ENCODE measurements around the gene PAFAH1B1.

The PAFAH1B1 gene

GRCh38 chr17:2563543-2563942 lies 29.9 kb upstream of the PAFAH1B1 start:
- no peak for DNase-seq (ENCODE audit: low read depth in 1 of 2, low spot score in 1 of 2)
- Histone ChIP-seq H3K4me3 (replicated peaks; ENCODE audit: insufficient read depth, low read length) (no peak overlapping the region), H3K27me3 (ENCODE audit: insufficient read depth, poor library complexity, severe bottlenecking) (no peaks in the 10 kb centered on the region), H3K27ac (replicated peaks) (no peak overlapping the region)
- TF ChIP-seq GABPA (IDR thresholded peaks at IDR 0.05; ENCODE audit: low read depth) (no peak), REST (IDR thresholded peaks at IDR 0.05; ENCODE audit: insufficient replicate concordance, low read depth) (no peak), POLR2AphosphoS5 (IDR thresholded peaks at IDR 0.05; ENCODE audit: low read depth) (no peak), SPI1 (IDR thresholded peaks at IDR 0.05; ENCODE audit: borderline replicate concordance, low read depth) (no peak)
- TF ChIP-seq, protein P1, sequence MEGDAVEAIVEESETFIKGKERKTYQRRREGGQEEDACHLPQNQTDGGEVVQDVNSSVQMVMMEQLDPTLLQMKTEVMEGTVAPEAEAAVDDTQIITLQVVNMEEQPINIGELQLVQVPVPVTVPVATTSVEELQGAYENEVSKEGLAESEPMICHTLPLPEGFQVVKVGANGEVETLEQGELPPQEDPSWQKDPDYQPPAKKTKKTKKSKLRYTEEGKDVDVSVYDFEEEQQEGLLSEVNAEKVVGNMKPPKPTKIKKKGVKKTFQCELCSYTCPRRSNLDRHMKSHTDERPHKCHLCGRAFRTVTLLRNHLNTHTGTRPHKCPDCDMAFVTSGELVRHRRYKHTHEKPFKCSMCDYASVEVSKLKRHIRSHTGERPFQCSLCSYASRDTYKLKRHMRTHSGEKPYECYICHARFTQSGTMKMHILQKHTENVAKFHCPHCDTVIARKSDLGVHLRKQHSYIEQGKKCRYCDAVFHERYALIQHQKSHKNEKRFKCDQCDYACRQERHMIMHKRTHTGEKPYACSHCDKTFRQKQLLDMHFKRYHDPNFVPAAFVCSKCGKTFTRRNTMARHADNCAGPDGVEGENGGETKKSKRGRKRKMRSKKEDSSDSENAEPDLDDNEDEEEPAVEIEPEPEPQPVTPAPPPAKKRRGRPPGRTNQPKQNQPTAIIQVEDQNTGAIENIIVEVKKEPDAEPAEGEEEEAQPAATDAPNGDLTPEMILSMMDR (IDR thresholded peaks at IDR 0.05; ENCODE audit: insufficient read depth, low read length) = no peak

DNA sequence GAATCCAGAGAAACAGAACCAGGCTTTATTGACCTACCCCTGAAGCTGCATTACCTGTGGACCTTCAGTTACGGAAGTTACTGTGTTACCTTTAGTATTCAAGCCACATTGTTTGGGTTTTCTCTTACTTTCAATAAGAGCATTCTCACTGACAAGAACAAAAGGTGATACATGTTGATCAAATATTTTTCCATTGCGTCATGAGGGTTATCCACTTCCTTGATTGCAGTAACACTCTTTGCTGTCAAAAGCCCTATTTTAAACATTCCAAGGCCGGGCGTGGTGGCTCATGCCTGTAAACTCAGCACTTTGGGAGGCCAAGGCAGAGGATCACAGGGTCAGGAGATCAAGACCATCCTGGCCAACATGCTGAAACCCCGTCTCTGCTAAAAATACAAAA lies 28.6 kb upstream of the PAFAH1B1 start:
- Histone ChIP-seq H3K27me3 (ENCODE audit: insufficient read depth, poor library complexity, severe bottlenecking) (no peaks in the 10 kb centered on the region), H3K4me3 (replicated peaks; ENCODE audit: insufficient read depth, low read length) (no peak overlapping the region), H3K27ac (replicated peaks) (no peak overlapping the region)
- no peak for TF ChIP-seq REST (IDR thresholded peaks at IDR 0.05; ENCODE audit: insufficient replicate concordance, low read depth)
- TF ChIP-seq POLR2AphosphoS5 (IDR thresholded peaks at IDR 0.05; ENCODE audit: low read depth) = no peak
- no peak for TF ChIP-seq GABPA (IDR thresholded peaks at IDR 0.05; ENCODE audit: low read depth)
- no peak for TF ChIP-seq SPI1 (IDR thresholded peaks at IDR 0.05; ENCODE audit: borderline replicate concordance, low read depth)
- TF ChIP-seq, protein P1 (IDR thresholded peaks at IDR 0.05; ENCODE audit: insufficient read depth, low read length) = no peak
- no peak for DNase-seq (ENCODE audit: low read depth in 1 of 2, low spot score in 1 of 2)

GRCh38 chr17:2566056-2566455 lies 27.4 kb upstream of the PAFAH1B1 start:
- no peak for DNase-seq (ENCODE audit: low read depth in 1 of 2, low spot score in 1 of 2)
- H3K4me3 ChIP-seq (replicated peaks; ENCODE audit: insufficient read depth, low read length) = no peak overlapping the region
- TF ChIP-seq SPI1 (IDR thresholded peaks at IDR 0.05; ENCODE audit: borderline replicate concordance, low read depth) (no peak), GABPA (IDR thresholded peaks at IDR 0.05; ENCODE audit: low read depth) (no peak), POLR2AphosphoS5 (IDR thresholded peaks at IDR 0.05; ENCODE audit: low read depth) (no peak), REST (IDR thresholded peaks at IDR 0.05; ENCODE audit: insufficient replicate concordance, low read depth) (no peak)
- TF ChIP-seq, protein P1 (IDR thresholded peaks at IDR 0.05; ENCODE audit: insufficient read depth, low read length) = no peak
- H3K27me3 ChIP-seq (ENCODE audit: insufficient read depth, poor library complexity, severe bottlenecking) = no peaks in the 10 kb centered on the region
- H3K27ac ChIP-seq (replicated peaks) = no peak overlapping the region
